ENCODE measurements around the gene PLCB2. TPM values are rescaled to one million over a fixed set of nuclear protein-coding genes. Genes with fewer than 3 reads are reported as not detected.

Gene PLCB2
- total and polyA plus RNA-seq, 5 donors: 11.5 to 28.9 (median 19.5) TPM

- H3K27ac ChIP-seq (ENCODE audit: low read length): no peak overlapping the region
- H3K27me3 ChIP-seq (ENCODE audit: control insufficient read depth, insufficient read depth): no peaks in the 10 kb centered on the region
- WGBS: 79% methylated on average over 2 of the region's 2 CpGs
These were observed 7.0 kb downstream of the PLCB2 start for GRCh38 chr15:40300771-40301170.

GRCh38 chr15:40300367-40300766, 7.4 kb downstream of the PLCB2 start:
- DNase-seq (no peak), ATAC-seq (no peak)
- intact Hi-C loops (cut with DNase I): no loop called here
- Histone ChIP-seq H3K27me3 (ENCODE audit: control insufficient read depth, insufficient read depth) (no peaks in the 10 kb centered on the region), H3K27ac (ENCODE audit: low read length) (no peak overlapping the region), H3K9me3 (ENCODE audit: control insufficient read depth, low read length) (no peaks in the 10 kb centered on the region), H3K4me3 (ENCODE audit: low read length) (no peak overlapping the region), H3K4me1 (ENCODE audit: control insufficient read depth, insufficient read depth, low read length) (peaks cover 2% of the 10 kb centered on the region)
- 97% methylated on average over 2 of the region's 2 CpGs for WGBS

More at GRCh38 chr15:40300771-40301170, 7.0 kb downstream of the PLCB2 start:
- no peak for DNase-seq
- ATAC-seq: no peak
- intact Hi-C loops (cut with DNase I): no loop called here
- Histone ChIP-seq H3K4me1 (ENCODE audit: control insufficient read depth, insufficient read depth, low read length) (no peaks in the 10 kb centered on the region), H3K4me3 (ENCODE audit: low read length) (no peak overlapping the region), H3K9me3 (ENCODE audit: control insufficient read depth, low read length) (no peaks in the 10 kb centered on the region)

- no peak overlapping the region for H3K27ac ChIP-seq (ENCODE audit: low read length)
- DNase-seq (no peak), ATAC-seq (no peak)
- WGBS: 92% methylated on average over 17 of the region's 17 CpGs
- intact Hi-C loops (cut with DNase I): no loop called here
- no peaks in the 10 kb centered on the region for H3K27me3 ChIP-seq (ENCODE audit: control insufficient read depth, insufficient read depth)
- H3K4me3 ChIP-seq (ENCODE audit: low read length): no peak overlapping the region
- peaks cover 4% of the 10 kb centered on the region for H3K4me1 ChIP-seq (ENCODE audit: control insufficient read depth, insufficient read depth, low read length)
- no peaks in the 10 kb centered on the region for H3K9me3 ChIP-seq (ENCODE audit: control insufficient read depth, low read length)
These were observed 9.4 kb downstream of the PLCB2 start for GRCh38 chr15:40298216-40298935.

- H3K4me3 ChIP-seq (ENCODE audit: low read length): no peak overlapping the region
- 94% methylated on average over 10 of the region's 10 CpGs for WGBS
- no peak for DNase-seq
- H3K27ac ChIP-seq (ENCODE audit: low read length): no peak overlapping the region
- intact Hi-C loops (cut with DNase I): no loop called here
- H3K9me3 ChIP-seq (ENCODE audit: control insufficient read depth, low read length): no peaks in the 10 kb centered on the region
- no peak for ATAC-seq
- peaks cover 4% of the 10 kb centered on the region for H3K4me1 ChIP-seq (ENCODE audit: control insufficient read depth, insufficient read depth, low read length)
- no peaks in the 10 kb centered on the region for H3K27me3 ChIP-seq (ENCODE audit: control insufficient read depth, insufficient read depth)
These were observed 10.4 kb downstream of the PLCB2 start for GRCh38 chr15:40297356-40297755.

DNA sequence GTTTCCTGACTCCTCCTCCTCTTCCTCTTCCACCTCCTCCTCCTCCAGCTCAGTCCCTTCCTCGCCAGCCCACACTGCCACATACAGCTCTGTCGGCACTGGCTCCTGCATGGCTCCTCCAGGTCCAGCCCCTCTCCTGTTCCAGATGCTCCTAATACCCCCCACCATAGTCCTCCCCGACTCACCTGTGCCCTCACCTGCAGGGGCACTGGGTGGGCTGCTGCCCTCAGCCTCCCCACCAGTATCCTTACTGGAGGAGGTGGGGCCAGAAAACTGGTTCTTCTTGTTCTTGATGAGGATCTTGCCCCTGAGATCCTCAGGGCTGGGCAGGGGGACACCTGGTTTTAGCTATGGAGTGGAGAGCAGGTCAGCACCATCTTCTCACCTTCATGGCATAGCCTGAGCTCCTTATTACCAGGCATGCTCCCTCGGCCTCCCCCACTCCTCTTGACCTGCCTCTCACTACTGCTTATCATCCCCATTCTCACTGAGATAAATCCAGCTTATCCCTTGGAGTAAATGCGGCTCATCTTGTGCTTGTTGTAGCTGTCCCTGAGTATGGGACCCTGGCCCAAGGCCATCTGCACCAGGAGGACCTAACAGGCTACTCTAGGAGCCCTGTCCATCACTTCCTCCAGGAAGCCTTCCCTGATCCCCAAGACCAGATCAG, 11.0 kb downstream of the PLCB2 start:
- DNase-seq (peak in 1 of 3 donors; percentile 52), ATAC-seq (peak; percentile 4 to 7)
- 68% methylated on average over 5 of the region's 5 CpGs for WGBS
- intact Hi-C loops (cut with DNase I): no loop called here
- Histone ChIP-seq H3K4me3 (ENCODE audit: low read length) (no peak overlapping the region), H3K9me3 (ENCODE audit: control insufficient read depth, low read length) (no peaks in the 10 kb centered on the region), H3K4me1 (ENCODE audit: control insufficient read depth, insufficient read depth, low read length) (peaks cover 7% of the 10 kb centered on the region), H3K27ac (ENCODE audit: low read length) (peak overlapping the region; percentile 85), H3K27me3 (ENCODE audit: control insufficient read depth, insufficient read depth) (no peaks in the 10 kb centered on the region)

DNA sequence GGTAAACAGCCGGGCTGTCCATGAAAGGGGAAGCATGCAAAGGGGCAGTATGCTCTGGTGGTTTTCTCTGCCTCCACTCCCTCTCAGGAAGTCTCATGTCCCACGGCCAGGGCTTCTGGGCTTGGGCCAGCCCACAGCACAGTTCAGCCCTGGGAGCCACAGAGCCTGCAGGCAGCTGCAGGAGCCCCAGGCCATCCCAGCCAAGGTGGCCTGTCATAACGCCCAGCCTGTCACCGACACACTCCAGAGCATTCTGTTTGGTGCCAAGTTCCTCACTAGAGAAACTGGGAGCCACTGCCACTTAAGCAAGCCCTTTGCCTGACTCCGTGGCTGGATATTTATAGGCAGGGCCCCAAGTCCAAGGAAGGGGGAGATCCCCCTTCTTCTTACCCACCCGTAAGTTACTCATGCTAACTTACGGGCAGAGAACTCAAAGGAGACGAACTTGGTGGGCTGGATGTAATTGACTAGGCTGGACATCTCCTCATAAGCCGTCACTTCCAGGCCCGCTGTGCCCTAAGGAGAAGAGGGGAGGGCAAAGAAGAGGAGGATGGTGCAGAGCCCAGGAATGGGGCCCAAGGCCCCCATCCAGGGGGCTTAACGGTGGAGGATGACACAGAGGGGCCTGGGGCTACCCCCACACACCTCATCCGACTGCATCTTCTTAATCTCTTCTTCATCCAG, 11.7 kb downstream of the PLCB2 start:
- DNase-seq (peak; percentile 63 to 89 (median 86)), ATAC-seq (peak; percentile 81 to 85)
- intact Hi-C loops (cut with DNase I): no loop called here
- no peak overlapping the region for H3K4me3 ChIP-seq (ENCODE audit: low read length)
- H3K27me3 ChIP-seq (ENCODE audit: control insufficient read depth, insufficient read depth): no peaks in the 10 kb centered on the region
- peak overlapping the region; percentile 85 for H3K27ac ChIP-seq (ENCODE audit: low read length)
- WGBS: 35% methylated on average over 12 of the region's 12 CpGs
- peaks cover 7% of the 10 kb centered on the region for H3K4me1 ChIP-seq (ENCODE audit: control insufficient read depth, insufficient read depth, low read length)
- no peaks in the 10 kb centered on the region for H3K9me3 ChIP-seq (ENCODE audit: control insufficient read depth, low read length)

GRCh38 chr15:40295297-40295696, 12.4 kb downstream of the PLCB2 start:
- DNase-seq: no peak
- Histone ChIP-seq H3K4me3 (ENCODE audit: low read length) (no peak overlapping the region), H3K27me3 (ENCODE audit: control insufficient read depth, insufficient read depth) (no peaks in the 10 kb centered on the region), H3K27ac (ENCODE audit: low read length) (peak overlapping the region; percentile 33), H3K4me1 (ENCODE audit: control insufficient read depth, insufficient read depth, low read length) (peaks cover 8% of the 10 kb centered on the region), H3K9me3 (ENCODE audit: control insufficient read depth, low read length) (no peaks in the 10 kb centered on the region)
- WGBS: 61% methylated on average over 1 of the region's 1 CpG
- intact Hi-C loops (cut with DNase I): no loop called here
- ATAC-seq: no peak

- Histone ChIP-seq H3K9me3 (ENCODE audit: control insufficient read depth, low read length) (no peaks in the 10 kb centered on the region), H3K4me1 (ENCODE audit: control insufficient read depth, insufficient read depth, low read length) (peaks cover 8% of the 10 kb centered on the region), H3K4me3 (ENCODE audit: low read length) (no peak overlapping the region), H3K27ac (ENCODE audit: low read length) (no peak overlapping the region), H3K27me3 (ENCODE audit: control insufficient read depth, insufficient read depth) (no peaks in the 10 kb centered on the region)
- no peak for ATAC-seq
- intact Hi-C loops (cut with DNase I): no loop called here
- DNase-seq: peak; percentile 6 to 57 (median 40)
- WGBS: 92% methylated on average over 20 of the region's 20 CpGs
These were observed 13.5 kb downstream of the PLCB2 start for GRCh38 chr15:40293905-40294895.

DNA sequence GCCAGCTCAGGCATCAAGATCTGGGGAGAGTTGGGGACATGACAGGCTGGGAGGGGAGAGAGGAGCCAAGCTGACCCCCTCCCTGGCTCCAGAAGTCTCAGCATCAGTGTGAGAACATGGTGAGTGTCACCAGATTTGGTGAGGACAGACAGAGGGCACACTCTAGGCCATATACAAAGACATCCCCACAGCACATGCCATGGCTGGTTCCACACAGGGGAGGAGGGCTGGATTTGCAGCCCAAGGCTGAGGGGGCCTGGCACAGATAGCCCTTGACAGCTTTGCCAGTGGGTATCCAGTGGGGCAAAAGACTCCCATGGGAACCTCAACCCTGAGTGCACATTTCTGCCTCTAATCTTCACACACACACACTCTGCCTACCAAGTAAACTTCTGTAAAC, 14.7 kb downstream of the PLCB2 start:
- intact Hi-C loops (cut with DNase I): no loop called here
- Histone ChIP-seq H3K27me3 (ENCODE audit: control insufficient read depth, insufficient read depth) (no peaks in the 10 kb centered on the region), H3K27ac (ENCODE audit: low read length) (peak overlapping the region; percentile 20), H3K9me3 (ENCODE audit: control insufficient read depth, low read length) (no peaks in the 10 kb centered on the region), H3K4me3 (ENCODE audit: low read length) (no peak overlapping the region), H3K4me1 (ENCODE audit: control insufficient read depth, insufficient read depth, low read length) (peaks cover 8% of the 10 kb centered on the region)
- DNase-seq (peak; percentile 5 to 48 (median 47)), ATAC-seq (peak in 1 of 2 donors; percentile 13)

- no peaks in the 10 kb centered on the region for H3K27me3 ChIP-seq (ENCODE audit: control insufficient read depth, insufficient read depth)
These were observed 15.5 kb downstream of the PLCB2 start for GRCh38 chr15:40292246-40292645.

More at GRCh38 chr15:40292246-40292645, 15.5 kb downstream of the PLCB2 start:
- intact Hi-C loops (cut with DNase I): no loop called here
- Histone ChIP-seq H3K9me3 (ENCODE audit: control insufficient read depth, low read length) (no peaks in the 10 kb centered on the region), H3K27ac (ENCODE audit: low read length) (no peak overlapping the region), H3K4me1 (ENCODE audit: control insufficient read depth, insufficient read depth, low read length) (peaks cover 8% of the 10 kb centered on the region), H3K4me3 (ENCODE audit: low read length) (no peak overlapping the region)
- ATAC-seq (no peak), DNase-seq (peak in 2 of 3 donors; percentile 37 to 60)
- 86% methylated on average over 3 of the region's 3 CpGs for WGBS
